ENCODE results near the gene RBM12. TPM values are rescaled to one million over a fixed set of nuclear protein-coding genes. Genes with fewer than 3 reads are reported as not detected.
"Not testable (repeated sequence)": the region's sequence is repeated elsewhere in the genome, so short reads cannot be mapped to it uniquely, and the experiment has no call there.

The RBM12 gene
- total and polyA plus RNA-seq, 2 of the 4 experiments (the other 2 are of a cell fraction) = 44.7 to 65.8 TPM

DNA sequence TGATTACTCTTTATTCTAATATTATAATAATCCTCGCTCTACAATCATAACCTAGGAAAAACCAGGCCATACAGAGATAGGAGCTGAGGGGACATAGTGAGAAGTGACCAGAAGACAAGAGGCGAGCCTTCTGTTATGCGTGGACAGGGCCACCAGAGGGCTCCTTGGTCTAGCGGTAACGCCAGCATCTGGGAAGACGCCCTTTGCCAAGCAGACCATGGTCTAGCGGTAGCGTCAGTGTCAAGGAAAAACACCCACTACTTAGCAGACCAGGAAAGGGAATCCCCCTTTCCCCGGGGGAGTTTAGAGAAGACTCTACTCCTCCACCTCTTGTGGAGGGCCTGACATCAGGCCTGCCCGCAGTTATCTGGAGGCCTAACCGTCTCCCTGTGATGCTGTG is 22.2 kb upstream of the RBM12 start:
- CTCF ChIA-PET = not testable (repeated sequence)

DNA sequence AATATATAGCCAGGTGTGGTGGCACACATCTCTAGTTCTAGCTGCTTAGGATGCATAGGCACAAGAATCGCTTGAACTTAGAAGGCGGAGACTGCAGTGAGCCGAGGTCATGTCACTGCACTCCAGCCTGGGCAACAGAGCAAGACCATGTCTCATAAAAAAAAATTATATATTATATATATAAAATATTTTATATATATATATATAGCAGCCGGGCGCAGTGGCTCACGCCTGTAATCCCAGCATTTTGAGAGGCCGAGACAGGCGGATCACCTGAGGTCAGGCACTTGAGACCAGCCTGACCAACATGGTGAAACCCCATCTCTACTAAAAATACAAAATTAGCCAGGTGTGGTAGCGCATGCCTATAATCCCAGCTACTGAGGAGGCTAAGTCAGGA is 20.7 kb upstream of the RBM12 start:
- H2AK5ac ChIP-seq (ENCODE audit: low read depth, low read length); H3K23ac ChIP-seq (ENCODE audit: low read depth, low read length); H3K9ac ChIP-seq (ENCODE audit: low read depth, low read length); DNase-seq; H3K9me1 ChIP-seq (ENCODE audit: insufficient read depth, low read length); H3K4ac ChIP-seq (ENCODE audit: low read depth, low read length); H3K14ac ChIP-seq (replicated peaks; ENCODE audit: low read depth, low read length); H2AFZ ChIP-seq (replicated peaks; ENCODE audit: low read length, poor library complexity); in situ Hi-C loops (cut with MboI; ENCODE audit: low sequenced_read_pairs); H3K56ac ChIP-seq (ENCODE audit: extremely low read depth, insufficient read depth, low read length); H3K4me2 ChIP-seq (ENCODE audit: low read depth, low read length); H3K18ac ChIP-seq (ENCODE audit: low read depth, low read length); H2BK20ac ChIP-seq (ENCODE audit: low read depth, low read length); H4K20me1 ChIP-seq (ENCODE audit: insufficient read depth, low read length); CTCF ChIA-PET; H4K91ac ChIP-seq (ENCODE audit: insufficient read depth, low read depth, low read length); H3K9me3 ChIP-seq (ENCODE audit: control insufficient read depth, insufficient read depth, low read length); dilution Hi-C loops (cut with HindIII; ENCODE audit: low sequenced_read_pairs, unreplicated experiment); intact Hi-C loops (cut with micrococcal nuclease); H3K4me1 ChIP-seq (ENCODE audit: control insufficient read depth, insufficient read depth, low read length); H3K27me3 ChIP-seq (ENCODE audit: control insufficient read depth, insufficient read depth, low read length); H2BK120ac ChIP-seq (ENCODE audit: low read depth, low read length); ATAC-seq (ENCODE audit: low read depth); H4K8ac ChIP-seq (ENCODE audit: low read depth in 2 of 2, low read length in 2 of 2); POLR2A ChIA-PET (ENCODE audit: unreplicated experiment); H2AK9ac ChIP-seq (replicated peaks; ENCODE audit: low read depth, low read length, poor library complexity); BruUV-seq (replicated peaks); H2BK5ac ChIP-seq (ENCODE audit: low read depth, low read length, poor library complexity, severe bottlenecking); H3K4me3 ChIP-seq (ENCODE audit: insufficient read depth, low read depth, low read length); H3K27ac ChIP-seq (ENCODE audit: insufficient read depth, low read length); H4K5ac ChIP-seq (ENCODE audit: low read depth, low read length); H2BK15ac ChIP-seq (ENCODE audit: low read depth, low read length); H3K79me1 ChIP-seq (ENCODE audit: low read depth in 1 of 2, low read length in 2 of 2): not testable (repeated sequence)
- H3K36me3 ChIP-seq (ENCODE audit: control insufficient read depth, insufficient read depth, low read length) = peaks cover 31% of the 10 kb centered on the region
- WGBS, 2 experiments (ENCODE audit: extremely low coverage in 2 of 2, insufficient read length in 1 of 2) = no CpG with 5 or more reads among the region's 9 CpGs

More for the DNA sequence above, 22.2 kb upstream of the RBM12 start:
- H4K5ac ChIP-seq (ENCODE audit: low read depth, low read length); H2BK20ac ChIP-seq (ENCODE audit: low read depth, low read length); H2AK5ac ChIP-seq (ENCODE audit: low read depth, low read length); H4K91ac ChIP-seq (ENCODE audit: insufficient read depth, low read depth, low read length); intact Hi-C loops (cut with micrococcal nuclease); POLR2A ChIA-PET (ENCODE audit: unreplicated experiment); H3K79me1 ChIP-seq (ENCODE audit: low read depth in 1 of 2, low read length in 2 of 2); in situ Hi-C loops (cut with MboI; ENCODE audit: low sequenced_read_pairs); H4K8ac ChIP-seq (ENCODE audit: low read depth in 2 of 2, low read length in 2 of 2); H2BK5ac ChIP-seq (ENCODE audit: low read depth, low read length, poor library complexity, severe bottlenecking); H3K56ac ChIP-seq (ENCODE audit: extremely low read depth, insufficient read depth, low read length); H3K4me1 ChIP-seq (ENCODE audit: control insufficient read depth, insufficient read depth, low read length); H2AK9ac ChIP-seq (replicated peaks; ENCODE audit: low read depth, low read length, poor library complexity); ATAC-seq (ENCODE audit: low read depth); H3K14ac ChIP-seq (replicated peaks; ENCODE audit: low read depth, low read length); dilution Hi-C loops (cut with HindIII; ENCODE audit: low sequenced_read_pairs, unreplicated experiment); H2BK15ac ChIP-seq (ENCODE audit: low read depth, low read length); H3K27me3 ChIP-seq (ENCODE audit: control insufficient read depth, insufficient read depth, low read length); H3K4me3 ChIP-seq (ENCODE audit: insufficient read depth, low read depth, low read length); H3K9me3 ChIP-seq (ENCODE audit: control insufficient read depth, insufficient read depth, low read length); DNase-seq; H3K9me1 ChIP-seq (ENCODE audit: insufficient read depth, low read length); BruUV-seq (replicated peaks); H4K20me1 ChIP-seq (ENCODE audit: insufficient read depth, low read length); H3K23ac ChIP-seq (ENCODE audit: low read depth, low read length); H3K4me2 ChIP-seq (ENCODE audit: low read depth, low read length); H3K4ac ChIP-seq (ENCODE audit: low read depth, low read length); H3K9ac ChIP-seq (ENCODE audit: low read depth, low read length); H3K27ac ChIP-seq (ENCODE audit: insufficient read depth, low read length); H2AFZ ChIP-seq (replicated peaks; ENCODE audit: low read length, poor library complexity); H3K18ac ChIP-seq (ENCODE audit: low read depth, low read length); H2BK120ac ChIP-seq (ENCODE audit: low read depth, low read length): not testable (repeated sequence)
- WGBS, 2 experiments (ENCODE audit: extremely low coverage in 2 of 2, insufficient read length in 1 of 2) = 100% methylated on average over 2 of the region's 11 CpGs; no CpG with 5 or more reads in 1 of the 2 experiments
- H3K36me3 ChIP-seq (ENCODE audit: control insufficient read depth, insufficient read depth, low read length) = peaks cover 30% of the 10 kb centered on the region
- TF ChIP-seq, protein P1, sequence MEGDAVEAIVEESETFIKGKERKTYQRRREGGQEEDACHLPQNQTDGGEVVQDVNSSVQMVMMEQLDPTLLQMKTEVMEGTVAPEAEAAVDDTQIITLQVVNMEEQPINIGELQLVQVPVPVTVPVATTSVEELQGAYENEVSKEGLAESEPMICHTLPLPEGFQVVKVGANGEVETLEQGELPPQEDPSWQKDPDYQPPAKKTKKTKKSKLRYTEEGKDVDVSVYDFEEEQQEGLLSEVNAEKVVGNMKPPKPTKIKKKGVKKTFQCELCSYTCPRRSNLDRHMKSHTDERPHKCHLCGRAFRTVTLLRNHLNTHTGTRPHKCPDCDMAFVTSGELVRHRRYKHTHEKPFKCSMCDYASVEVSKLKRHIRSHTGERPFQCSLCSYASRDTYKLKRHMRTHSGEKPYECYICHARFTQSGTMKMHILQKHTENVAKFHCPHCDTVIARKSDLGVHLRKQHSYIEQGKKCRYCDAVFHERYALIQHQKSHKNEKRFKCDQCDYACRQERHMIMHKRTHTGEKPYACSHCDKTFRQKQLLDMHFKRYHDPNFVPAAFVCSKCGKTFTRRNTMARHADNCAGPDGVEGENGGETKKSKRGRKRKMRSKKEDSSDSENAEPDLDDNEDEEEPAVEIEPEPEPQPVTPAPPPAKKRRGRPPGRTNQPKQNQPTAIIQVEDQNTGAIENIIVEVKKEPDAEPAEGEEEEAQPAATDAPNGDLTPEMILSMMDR (conservative IDR thresholded peaks at IDR 0.05; ENCODE audit: low read depth, low read length) = peak; percentile 19; the same call in 1 of the 2 replicates

Measured in IMR-90 (cell line).